Measurements from ENCODE around the gene MARK2. TPM values are rescaled to one million over a fixed set of nuclear protein-coding genes. Genes with fewer than 3 reads are reported as not detected.
A peak's percentile ranks its signal among the peaks of the same experiment; 100 is the strongest.

The MARK2 gene
- total and polyA plus RNA-seq, 2 donors (not counting 1 experiment from before 2014, with no cell fraction given): 6.4 to 12.3 TPM

DNA sequence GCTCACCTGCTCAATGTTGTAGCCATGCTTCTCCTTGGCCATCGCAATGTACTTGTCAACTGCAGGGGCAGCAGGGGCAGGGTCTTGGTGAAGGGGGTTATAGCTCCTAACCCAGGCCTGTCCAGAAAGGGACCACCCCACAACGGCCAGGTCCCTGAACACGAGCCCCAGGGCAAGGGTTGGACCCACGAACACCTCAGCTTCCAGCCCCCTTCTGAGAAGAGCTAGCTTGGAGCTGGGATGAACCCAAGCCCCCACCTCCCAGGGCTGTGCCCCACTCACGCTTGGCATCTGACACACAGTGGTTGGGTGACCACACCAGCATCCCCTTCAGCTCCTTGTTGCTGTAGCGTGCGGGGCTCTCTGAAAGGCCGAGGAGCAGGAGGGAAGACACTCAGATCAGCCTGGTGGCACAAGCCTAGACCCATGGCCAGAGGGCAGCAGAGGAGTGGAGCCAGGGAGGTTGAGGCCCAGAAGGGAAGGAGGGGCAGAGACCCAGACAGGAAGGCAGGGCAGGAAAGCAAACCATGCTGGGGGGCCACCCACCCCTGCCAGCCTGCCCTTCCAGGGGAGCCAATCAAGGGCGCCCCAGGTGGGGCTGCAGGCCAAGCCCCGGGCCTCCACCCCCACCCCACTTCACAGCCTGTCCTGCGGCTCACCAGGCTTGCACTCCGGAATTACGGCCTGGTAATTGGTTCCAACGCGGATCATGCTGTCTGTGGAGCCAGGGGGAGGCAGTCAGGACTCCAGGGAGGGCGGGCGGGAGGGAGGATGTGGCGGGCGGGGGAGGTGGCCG, 76.2 kb downstream of the MARK2 start:
- H3K4me2 ChIP-seq (ENCODE audit: extremely low read depth, insufficient read depth, low read length): peak overlapping the region; percentile 15

GRCh38 chr11:63915961-63916836, 77.3 kb downstream of the MARK2 start:
- Histone ChIP-seq H3K27ac (ENCODE audit: insufficient read depth, low read length) (peak overlapping the region; percentile 27), H2AFZ (ENCODE audit: low read length) (peak overlapping the region; percentile 49)

More for the DNA sequence above, 76.2 kb downstream of the MARK2 start:
- Histone ChIP-seq H3K9ac (ENCODE audit: insufficient read depth, low read length) (no peak overlapping the region), H3K79me2 (ENCODE audit: control insufficient read depth, insufficient read depth, low read length) (no peaks in the 10 kb centered on the region), H3K4me1 (ENCODE audit: control insufficient read depth, extremely low read depth, insufficient read depth, low read length) (peaks cover 19% of the 10 kb centered on the region), H3K27ac (ENCODE audit: insufficient read depth, low read length) (no peak overlapping the region), H3K36me3 (ENCODE audit: control insufficient read depth, insufficient read depth, low read length) (peaks cover 2% of the 10 kb centered on the region), H4K20me1 (ENCODE audit: control insufficient read depth, extremely low read depth, insufficient read depth, low read length) (no peaks in the 10 kb centered on the region), H3K9me3 (ENCODE audit: control insufficient read depth, insufficient read depth, low read depth, low read length) (no peaks in the 10 kb centered on the region), H2AFZ (ENCODE audit: low read length) (no peak overlapping the region), H3K4me3 (replicated peaks in 1 of 4; ENCODE audit: control extremely low read depth in 1 of 4, insufficient read depth in 1 of 4, low read depth in 3 of 4, low read length in 4 of 4) (peak overlapping the region in 2 of 4 experiments; percentile 10 to 25), H3K27me3 (ENCODE audit: control insufficient read depth, insufficient read depth, low read length) (no peaks in the 10 kb centered on the region)
- TF ChIP-seq, protein P1, sequence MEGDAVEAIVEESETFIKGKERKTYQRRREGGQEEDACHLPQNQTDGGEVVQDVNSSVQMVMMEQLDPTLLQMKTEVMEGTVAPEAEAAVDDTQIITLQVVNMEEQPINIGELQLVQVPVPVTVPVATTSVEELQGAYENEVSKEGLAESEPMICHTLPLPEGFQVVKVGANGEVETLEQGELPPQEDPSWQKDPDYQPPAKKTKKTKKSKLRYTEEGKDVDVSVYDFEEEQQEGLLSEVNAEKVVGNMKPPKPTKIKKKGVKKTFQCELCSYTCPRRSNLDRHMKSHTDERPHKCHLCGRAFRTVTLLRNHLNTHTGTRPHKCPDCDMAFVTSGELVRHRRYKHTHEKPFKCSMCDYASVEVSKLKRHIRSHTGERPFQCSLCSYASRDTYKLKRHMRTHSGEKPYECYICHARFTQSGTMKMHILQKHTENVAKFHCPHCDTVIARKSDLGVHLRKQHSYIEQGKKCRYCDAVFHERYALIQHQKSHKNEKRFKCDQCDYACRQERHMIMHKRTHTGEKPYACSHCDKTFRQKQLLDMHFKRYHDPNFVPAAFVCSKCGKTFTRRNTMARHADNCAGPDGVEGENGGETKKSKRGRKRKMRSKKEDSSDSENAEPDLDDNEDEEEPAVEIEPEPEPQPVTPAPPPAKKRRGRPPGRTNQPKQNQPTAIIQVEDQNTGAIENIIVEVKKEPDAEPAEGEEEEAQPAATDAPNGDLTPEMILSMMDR (conservative IDR thresholded peaks at IDR 0.05 in 1 of 2, IDR thresholded peaks at IDR 0.05 in 1 of 2; ENCODE audit: low read depth in 1 of 2, low read length in 2 of 2): no peak
- TF ChIP-seq EZH2 (IDR thresholded peaks at IDR 0.05; ENCODE audit: low read length, missing control alignments): no peak
- DNase-seq (ENCODE audit: low read depth in 2 of 2): no peak

More at GRCh38 chr11:63915961-63916836, 77.3 kb downstream of the MARK2 start:
- Histone ChIP-seq H3K4me1 (ENCODE audit: control insufficient read depth, extremely low read depth, insufficient read depth, low read length) (peaks cover 19% of the 10 kb centered on the region), H4K20me1 (ENCODE audit: control insufficient read depth, extremely low read depth, insufficient read depth, low read length) (no peaks in the 10 kb centered on the region), H3K36me3 (ENCODE audit: control insufficient read depth, insufficient read depth, low read length) (peaks cover 2% of the 10 kb centered on the region), H3K79me2 (ENCODE audit: control insufficient read depth, insufficient read depth, low read length) (no peaks in the 10 kb centered on the region), H3K9me3 (ENCODE audit: control insufficient read depth, insufficient read depth, low read depth, low read length) (no peaks in the 10 kb centered on the region), H3K27me3 (ENCODE audit: control insufficient read depth, insufficient read depth, low read length) (no peaks in the 10 kb centered on the region), H3K4me3 (replicated peaks in 1 of 4; ENCODE audit: control extremely low read depth in 1 of 4, insufficient read depth in 1 of 4, low read depth in 3 of 4, low read length in 4 of 4) (peak overlapping the region; percentile 49 to 65 (median 62)), H3K4me2 (ENCODE audit: extremely low read depth, insufficient read depth, low read length) (peak overlapping the region; percentile 85), H3K9ac (ENCODE audit: insufficient read depth, low read length) (peak overlapping the region; percentile 32)
- peak in 1 of 2 donors; percentile 41 for DNase-seq (ENCODE audit: low read depth in 2 of 2)
- no peak for TF ChIP-seq EZH2 (IDR thresholded peaks at IDR 0.05; ENCODE audit: low read length, missing control alignments)
- TF ChIP-seq, protein P1 (conservative IDR thresholded peaks at IDR 0.05 in 1 of 2, IDR thresholded peaks at IDR 0.05 in 1 of 2; ENCODE audit: low read depth in 1 of 2, low read length in 2 of 2): peak; percentile 44 to 59
